GM19452 (cell line): ENCODE data around the gene IDUA.

Source experiments
- ATAC-seq: cut with Tn5 transposase; IDR thresholded peaks from one replicate; pipeline ENCODE4 v1.9.1; 2021; ENCODE audit not compliant: unreplicated experiment

IDUA gene

GRCh38 chr4:985123-985830 lies 1.6 kb upstream of the IDUA start:
- no peak for ATAC-seq

GRCh38 chr4:986428-986878 lies 391 bp upstream of the IDUA start:
- peak; percentile 10 for ATAC-seq

- no peak for ATAC-seq
These were observed 1.0 kb downstream of the IDUA start for GRCh38 chr4:987624-988513.

- no peak for ATAC-seq
These were observed 2.2 kb downstream of the IDUA start for GRCh38 chr4:988726-989721.

- ATAC-seq: no peak
These were observed 3.1 kb downstream of the IDUA start for GRCh38 chr4:989722-990471.

GRCh38 chr4:990746-991367 lies 4.0 kb downstream of the IDUA start:
- no peak for ATAC-seq

GRCh38 chr4:991451-992296 lies 4.8 kb downstream of the IDUA start:
- no peak for ATAC-seq

GRCh38 chr4:992297-993110 lies 5.7 kb downstream of the IDUA start:
- no peak for ATAC-seq

- ATAC-seq: no peak
These were observed 6.5 kb downstream of the IDUA start, which contains the start of gene SLC26A1 for GRCh38 chr4:993111-994029. Gene SLC26A1, minus strand, starts transcription at chr4:993404. Its CDS starts 1,701 bp downstream, at chr4:991703.

- ATAC-seq: no peak
These were observed 8.6 kb downstream of the IDUA start for GRCh38 chr4:995311-996026.

- no peak for ATAC-seq
These were observed 9.5 kb downstream of the IDUA start for GRCh38 chr4:996030-996996.

- no peak for ATAC-seq
These were observed 10.1 kb downstream of the IDUA start for GRCh38 chr4:996997-997374.

- ATAC-seq: no peak
These were observed 10.7 kb downstream of the IDUA start for GRCh38 chr4:997375-998071.

GRCh38 chr4:998096-998691 lies 11.3 kb downstream of the IDUA start:
- no peak for ATAC-seq
